Lung (tissue), 12 donors: ENCODE results near the gene ANP32A. TPM values are rescaled to one million over a fixed set of nuclear protein-coding genes. Genes with fewer than 3 reads are reported as not detected.

Experiments
- ATAC-seq: fragments of 200-7000 bp; cut with Tn5 transposase; one replicate; pipeline ENCODE4 v1.9.1; 2020; ENCODE audit warnings: moderate number of reproducible peaks; ENCODE audit not compliant: insufficient read depth, low FRiP score
- DNase-seq, 3 donors: peaks; one replicate each; pipeline ENCODE4 v3.0.0-alpha.2; 2013 to 2017
- H3K27ac ChIP-seq, 2 donors: one replicate each; pipeline ENCODE4 v1.5.1; 2013; ENCODE audit warnings: mild to moderate bottlenecking in 2 of 2, moderate library complexity in 2 of 2, control low read depth in 1 of 2, inconsistent platforms in 1 of 2, low read depth in 1 of 2, low read length in 1 of 2
- H3K27me3 ChIP-seq, 3 donors: one replicate each; pipeline ENCODE4 v1.5.1; 2013; ENCODE audit warnings: low read length in 2 of 3; ENCODE audit not compliant: control insufficient read depth in 3 of 3, insufficient read depth in 3 of 3
- H3K36me3 ChIP-seq, 4 donors: one replicate each; pipeline ENCODE4 v1.5.1; 2013; ENCODE audit warnings: low read length in 4 of 4, mild to moderate bottlenecking in 1 of 4, moderate library complexity in 1 of 4; ENCODE audit not compliant: control insufficient read depth in 4 of 4, insufficient read depth in 4 of 4
- H3K4me1 ChIP-seq, 5 donors: one replicate each; pipeline ENCODE4 v1.5.1; 2013; ENCODE audit warnings: low read length in 5 of 5, mild to moderate bottlenecking in 2 of 5, moderate library complexity in 1 of 5; ENCODE audit not compliant: control insufficient read depth in 5 of 5, insufficient read depth in 5 of 5
- H3K4me3 ChIP-seq: one replicate; pipeline ENCODE4 v1.5.1; 2013; ENCODE audit warnings: mild to moderate bottlenecking, control low read depth, moderate library complexity
- H3K9ac ChIP-seq, 2 donors: one replicate each; pipeline ENCODE4 v1.5.1; 2013; ENCODE audit warnings: low read length in 2 of 2, control low read depth in 1 of 2; ENCODE audit not compliant: insufficient read depth in 1 of 2
- H3K9me3 ChIP-seq, 4 donors: one replicate each; pipeline ENCODE4 v1.5.1; 2013; ENCODE audit warnings: low read length in 3 of 4, mild to moderate bottlenecking in 1 of 4, moderate library complexity in 1 of 4; ENCODE audit not compliant: control insufficient read depth in 4 of 4, insufficient read depth in 3 of 4
- CTCF ChIP-seq: IDR thresholded peaks from 2 replicates; pipeline ENCODE4 v1.5.1; 2012; ENCODE audit warnings: mild to moderate bottlenecking; ENCODE audit errors: control extremely low read depth, extremely low read depth
- WGBS, 2 donors: extraction: QIAGEN DNeasy Blood & Tissue Kit; methylation state at CpG; one replicate each; pipeline ENCODE4 v1.1.7; 2013; 5-methylcytosine and 5-hydroxymethylcytosine counted together
- polyA plus RNA-seq, 2 donors: library from polyadenylated mRNA; stranded (reverse); fragments of 200-250 nt; gene quantifications; one replicate each; pipeline ENCODE4 v1.2.1, GENCODE V29; 2013
- total RNA-seq, 2 donors: library from RNA; depleted of rRNA in 1 of 2; stranded (reverse); fragments of >200 nt in 1 of 2; gene quantifications; one replicate each; pipeline ENCODE4 v1.2.1, GENCODE V29; 2014 to 2021
- donor health status: control.
- donor health status: control.
- donor health status: Bipolar disorder and iron deficiency.
- donor health status: healthy.
- donor health status: DM: yes; HTN: yes; CAD: no.

ANP32A gene
- total and polyA plus RNA-seq, 4 donors, result 105 to 197 (median 113) TPM

- TF ChIP-seq CTCF, result no peak
- peaks cover 0 to 7% (median 0%) of the 10 kb centered on the region in 5 donors for H3K4me1 ChIP-seq
Observed at GRCh38 chr15:68734352-68734751, 86.3 kb downstream of the ANP32A start.

GRCh38 chr15:68733666-68734065 is 87.0 kb downstream of the ANP32A start:
- no peak for TF ChIP-seq CTCF
- ATAC-seq, result no peak
- no peak for DNase-seq
- H3K9me3 ChIP-seq, result no peaks in the 10 kb centered on the region
- no peak overlapping the region for H3K9ac ChIP-seq
- H3K4me1 ChIP-seq, result peaks cover 0 to 7% (median 0%) of the 10 kb centered on the region in 5 donors
- no peaks in the 10 kb centered on the region for H3K27me3 ChIP-seq
- no peak overlapping the region for H3K4me3 ChIP-seq
- H3K36me3 ChIP-seq, result no peaks in the 10 kb centered on the region
- no peak overlapping the region for H3K27ac ChIP-seq
- WGBS, 2 donors, result 27 to 34% methylated on average over 6 of the region's 6 CpGs

More at GRCh38 chr15:68734352-68734751, 86.3 kb downstream of the ANP32A start:
- no peak overlapping the region for H3K4me3 ChIP-seq
- ATAC-seq (no peak), DNase-seq (no peak)
- no peaks in the 10 kb centered on the region for H3K9me3 ChIP-seq
- no peak overlapping the region for H3K9ac ChIP-seq
- H3K27ac ChIP-seq, result no peak overlapping the region
- no peaks in the 10 kb centered on the region for H3K27me3 ChIP-seq
- no peaks in the 10 kb centered on the region for H3K36me3 ChIP-seq

- Histone ChIP-seq H3K4me3 (no peak overlapping the region), H3K27me3 (no peaks in the 10 kb centered on the region), H3K4me1 (peaks cover 0 to 7% (median 0%) of the 10 kb centered on the region in 5 donors), H3K9me3 (no peaks in the 10 kb centered on the region), H3K9ac (no peak overlapping the region), H3K27ac (no peak overlapping the region), H3K36me3 (no peaks in the 10 kb centered on the region)
- DNase-seq, result no peak
- 95 to 97% methylated on average over 2 of the region's 2 CpGs for WGBS, 2 donors
- ATAC-seq, result no peak
- TF ChIP-seq CTCF, result no peak
Observed at GRCh38 chr15:68732451-68732850, 88.2 kb downstream of the ANP32A start.
